Measurements from ENCODE around the gene CD300LG. TPM values are rescaled to one million over a fixed set of nuclear protein-coding genes. Genes with fewer than 3 reads are reported as not detected.

CD300LG gene
- total RNA-seq, 2 donors from 2014 or later: 0.32 TPM; not detected in 1

- H3K36me3 ChIP-seq: no peaks in the 10 kb centered on the region
- no peak for TF ChIP-seq CTCF (IDR thresholded peaks at IDR 0.05)
- no peak for DNase-seq
- no peaks in the 10 kb centered on the region for H3K9me3 ChIP-seq
- intact Hi-C loops (cut with DNase I): no loop called here
- H3K4me1 ChIP-seq: peaks cover 5% of the 10 kb centered on the region
- H3K4me3 ChIP-seq: no peak overlapping the region
- H3K27me3 ChIP-seq: no peaks in the 10 kb centered on the region
- H3K9ac ChIP-seq (ENCODE audit: low read depth in 2 of 2, low read length in 2 of 2): no peak overlapping the region
- H3K27ac ChIP-seq: no peak overlapping the region
Observed at GRCh38 chr17:43877031-43877430, 30.1 kb downstream of the CD300LG start.

- intact Hi-C loops (cut with DNase I): no loop called here
- H3K4me1 ChIP-seq: peaks cover 5% of the 10 kb centered on the region
- no peaks in the 10 kb centered on the region for H3K27me3 ChIP-seq
- TF ChIP-seq CTCF (IDR thresholded peaks at IDR 0.05): no peak
- no peak for DNase-seq
- no peak overlapping the region for H3K4me3 ChIP-seq
- H3K9me3 ChIP-seq: no peaks in the 10 kb centered on the region
- no peak overlapping the region for H3K27ac ChIP-seq
- H3K36me3 ChIP-seq: no peaks in the 10 kb centered on the region
- H3K9ac ChIP-seq (ENCODE audit: low read depth in 2 of 2, low read length in 2 of 2): peak overlapping the region in 1 of 2 donors; percentile 21
Observed at GRCh38 chr17:43877451-43878155, 30.6 kb downstream of the CD300LG start.

GRCh38 chr17:43878260-43879175 lies 31.5 kb downstream of the CD300LG start:
- Histone ChIP-seq H3K27ac (no peak overlapping the region), H3K4me3 (no peak overlapping the region), H3K9me3 (no peaks in the 10 kb centered on the region), H3K27me3 (no peaks in the 10 kb centered on the region), H3K4me1 (peaks cover 5% of the 10 kb centered on the region), H3K9ac (ENCODE audit: low read depth in 2 of 2, low read length in 2 of 2) (peak overlapping the region in 1 of 2 donors; percentile 21), H3K36me3 (no peaks in the 10 kb centered on the region)
- intact Hi-C loops (cut with DNase I): no loop called here
- DNase-seq: peak; percentile 76
- TF ChIP-seq CTCF (IDR thresholded peaks at IDR 0.05): peak; percentile 91

GRCh38 chr17:43879723-43880419 lies 32.9 kb downstream of the CD300LG start:
- DNase-seq: no peak
- Histone ChIP-seq H3K27me3 (no peaks in the 10 kb centered on the region), H3K4me3 (no peak overlapping the region), H3K4me1 (peaks cover 5% of the 10 kb centered on the region), H3K9ac (ENCODE audit: low read depth in 2 of 2, low read length in 2 of 2) (peak overlapping the region in 1 of 2 donors; percentile 19), H3K27ac (no peak overlapping the region), H3K9me3 (no peaks in the 10 kb centered on the region), H3K36me3 (no peaks in the 10 kb centered on the region)
- intact Hi-C loops (cut with DNase I): no loop called here
- no peak for TF ChIP-seq CTCF (IDR thresholded peaks at IDR 0.05)

GRCh38 chr17:43880420-43880991 lies 33.5 kb downstream of the CD300LG start:
- intact Hi-C loops (cut with DNase I): no loop called here
- H3K27me3 ChIP-seq: no peaks in the 10 kb centered on the region
- H3K27ac ChIP-seq: no peak overlapping the region
- peak; percentile 69 for DNase-seq
- H3K9me3 ChIP-seq: no peaks in the 10 kb centered on the region
- TF ChIP-seq CTCF (IDR thresholded peaks at IDR 0.05): peak; percentile 86
- H3K4me3 ChIP-seq: no peak overlapping the region
- peak overlapping the region in 1 of 2 donors; percentile 19 for H3K9ac ChIP-seq (ENCODE audit: low read depth in 2 of 2, low read length in 2 of 2)
- peaks cover 5% of the 10 kb centered on the region for H3K4me1 ChIP-seq
- H3K36me3 ChIP-seq: no peaks in the 10 kb centered on the region

Data from colonic mucosa (tissue), 4 donors.